ENCODE results near the gene MAML1.

DNA sequence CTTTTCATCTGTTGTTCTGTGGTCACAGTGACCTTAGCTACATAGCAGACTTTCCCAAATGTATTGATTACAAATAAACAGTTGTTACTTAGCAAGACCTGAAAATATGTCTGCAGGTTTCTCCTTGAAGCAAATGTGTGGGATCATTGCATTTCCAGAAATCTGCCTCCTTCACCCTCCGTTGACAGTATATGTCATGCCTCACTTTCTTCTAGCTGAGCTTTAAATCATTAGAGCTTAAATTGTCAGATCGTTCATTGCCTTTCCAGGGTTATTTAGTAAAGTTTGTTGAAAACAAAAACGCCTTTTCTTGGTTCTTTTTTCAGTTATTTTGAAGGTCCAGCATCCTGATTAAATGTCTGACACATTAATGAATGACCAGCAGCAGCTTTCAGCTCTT lies 2.3 kb upstream of the MAML1 start:
- TF ChIP-seq, protein P1, sequence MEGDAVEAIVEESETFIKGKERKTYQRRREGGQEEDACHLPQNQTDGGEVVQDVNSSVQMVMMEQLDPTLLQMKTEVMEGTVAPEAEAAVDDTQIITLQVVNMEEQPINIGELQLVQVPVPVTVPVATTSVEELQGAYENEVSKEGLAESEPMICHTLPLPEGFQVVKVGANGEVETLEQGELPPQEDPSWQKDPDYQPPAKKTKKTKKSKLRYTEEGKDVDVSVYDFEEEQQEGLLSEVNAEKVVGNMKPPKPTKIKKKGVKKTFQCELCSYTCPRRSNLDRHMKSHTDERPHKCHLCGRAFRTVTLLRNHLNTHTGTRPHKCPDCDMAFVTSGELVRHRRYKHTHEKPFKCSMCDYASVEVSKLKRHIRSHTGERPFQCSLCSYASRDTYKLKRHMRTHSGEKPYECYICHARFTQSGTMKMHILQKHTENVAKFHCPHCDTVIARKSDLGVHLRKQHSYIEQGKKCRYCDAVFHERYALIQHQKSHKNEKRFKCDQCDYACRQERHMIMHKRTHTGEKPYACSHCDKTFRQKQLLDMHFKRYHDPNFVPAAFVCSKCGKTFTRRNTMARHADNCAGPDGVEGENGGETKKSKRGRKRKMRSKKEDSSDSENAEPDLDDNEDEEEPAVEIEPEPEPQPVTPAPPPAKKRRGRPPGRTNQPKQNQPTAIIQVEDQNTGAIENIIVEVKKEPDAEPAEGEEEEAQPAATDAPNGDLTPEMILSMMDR (conservative IDR thresholded peaks at IDR 0.05): no peak
- no peak for TF ChIP-seq EZH2 (IDR thresholded peaks at IDR 0.05; ENCODE audit: low read depth)

Data from PC-9 (cell line).